ENCODE results near the gene SPTAN1. TPM values are rescaled to one million over a fixed set of nuclear protein-coding genes. Genes with fewer than 3 reads are reported as not detected.
A peak's percentile ranks its signal among the peaks of the same experiment; 100 is the strongest.

SPTAN1 gene
- polyA plus RNA-seq, 2 of the 4 experiments (the other 2 are of a cell fraction), result 104 to 122 TPM

DNA sequence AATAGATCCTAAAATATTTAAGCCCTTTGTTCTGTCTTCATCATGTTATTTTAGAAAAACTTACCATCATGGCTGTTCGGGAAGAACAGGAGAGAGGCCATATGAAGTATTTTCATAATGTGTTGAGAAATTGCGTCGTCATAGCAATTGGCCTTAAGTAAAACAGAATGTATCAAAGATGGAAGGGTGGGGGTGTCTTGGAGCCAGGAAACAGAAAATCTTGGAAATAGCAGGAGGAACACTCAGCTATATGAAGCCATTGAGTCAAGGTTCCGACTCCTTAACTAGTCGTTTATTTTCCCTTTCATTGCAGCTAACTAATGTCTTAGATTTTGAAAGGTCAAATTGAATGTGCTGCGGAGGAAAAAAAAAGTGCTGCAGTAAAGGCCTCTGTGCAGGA lies 1.3 kb downstream of the SPTAN1 start:
- ATAC-seq (peak in 1 of 2 experiments; percentile 4; a peak in 1 of 6 replicates), DNase-seq (ENCODE audit: low read depth in 1 of 2, low spot score in 1 of 2) (peak in 1 of 2 experiments; percentile 66), FAIRE-seq (no peak)
- POLR2A ChIA-PET, result interaction anchor here (0.8 to 2.3 kb wide), 5 partner anchors 10 to 192 kb away, joined by 3 to 12 read pairs (median 5); partner anchors contain the start of gene URM1
- peak overlapping the region; percentile 88 to 95 for H3K27ac ChIP-seq
- no peaks in the 10 kb centered on the region for H3K9me3 ChIP-seq
- peaks cover 62% of the 10 kb centered on the region for H3K4me1 ChIP-seq
- WGBS (ENCODE audit: missing lambda C conversion rate), result 24% methylated on average over 6 of the region's 6 CpGs
- CTCF ChIA-PET, result interaction anchor here (1.0 to 2.3 kb wide), 5 partner anchors 10 to 82 kb away, joined by 3 to 6 read pairs (median 4); no protein-coding TSS in a partner anchor
- TF ChIP-seq JUN (IDR thresholded peaks at IDR 0.05), result no peak
- TF ChIP-seq ZSCAN20 (CRISPR knock-in tag; IDR thresholded peaks at IDR 0.05), result no peak
- TF ChIP-seq MAFK (IDR thresholded peaks at IDR 0.05; ENCODE audit: partially characterized antibody), result no peak
- no peak for TF ChIP-seq FOSB (CRISPR knock-in tag; IDR thresholded peaks at IDR 0.05)
- H3K4me3 ChIP-seq, result peak overlapping the region; percentile 75
- peak overlapping the region; percentile 88 for H3K4me2 ChIP-seq

- DNase-seq (ENCODE audit: low read depth in 1 of 2, low spot score in 1 of 2) (peak; percentile 72), ATAC-seq (peak; percentile 58 to 67; a peak in 5 of 6 replicates), FAIRE-seq (no peak)
- POLR2A ChIA-PET, result interaction anchor here (1.5 kb wide), 1 partner anchor 10 kb away, joined by 5 read pairs; no protein-coding TSS in a partner anchor
- 7% methylated on average over 5 of the region's 5 CpGs for WGBS (ENCODE audit: missing lambda C conversion rate)
- Histone ChIP-seq H3K4me3 (peak overlapping the region; percentile 75), H3K4me1 (peaks cover 68% of the 10 kb centered on the region), H3K9me3 (no peaks in the 10 kb centered on the region), H3K4me2 (peak overlapping the region; percentile 88), H3K27ac (peak overlapping the region; percentile 63 to 95)
- CTCF ChIA-PET, result interaction anchor here (0.5 to 1.7 kb wide), 5 partner anchors 9 to 81 kb away, joined by 3 to 6 read pairs (median 3); no protein-coding TSS in a partner anchor
- no peak for TF ChIP-seq GATA3 (IDR thresholded peaks at IDR 0.05; ENCODE audit: borderline replicate concordance)
- TF ChIP-seq SMC3 (IDR thresholded peaks at IDR 0.05), result no peak
- TF ChIP-seq ESRRA (IDR thresholded peaks at IDR 0.05; ENCODE audit: borderline replicate concordance, low read length), result no peak
- TF ChIP-seq MAFK (IDR thresholded peaks at IDR 0.05; ENCODE audit: partially characterized antibody), result peak; percentile 69
- 0 out of 5 replicates have a peak, but pooled peaks of 1 of the 2 experiments have one; percentile 1 for TF ChIP-seq RAD21 (conservative IDR thresholded peaks at IDR 0.05 in 1 of 2, IDR thresholded peaks at IDR 0.05 in 1 of 2)
- peak in 1 of 2 experiments; percentile 58; a peak in 1 of 4 replicates for TF ChIP-seq CEBPB (IDR thresholded peaks at IDR 0.05)
- TF ChIP-seq MAX (IDR thresholded peaks at IDR 0.05), result peak; percentile 45; the same call in 1 of the 2 replicates
- TF ChIP-seq FOSL2 (IDR thresholded peaks at IDR 0.05), result no peak
- TF ChIP-seq FOSL2 (CRISPR knock-in tag; IDR thresholded peaks at IDR 0.05), result 0 out of 2 replicates have a peak, but pooled peaks have one; percentile 8
- TF ChIP-seq ZSCAN20 (CRISPR knock-in tag; IDR thresholded peaks at IDR 0.05), result no peak
- TF ChIP-seq CHD4 (IDR thresholded peaks at IDR 0.05; ENCODE audit: borderline replicate concordance), result no peak
- TF ChIP-seq USF2 (IDR thresholded peaks at IDR 0.05), result no peak
These were observed 1.9 kb downstream of the SPTAN1 start for GRCh38 chr9:128554155-128554862.

DNA sequence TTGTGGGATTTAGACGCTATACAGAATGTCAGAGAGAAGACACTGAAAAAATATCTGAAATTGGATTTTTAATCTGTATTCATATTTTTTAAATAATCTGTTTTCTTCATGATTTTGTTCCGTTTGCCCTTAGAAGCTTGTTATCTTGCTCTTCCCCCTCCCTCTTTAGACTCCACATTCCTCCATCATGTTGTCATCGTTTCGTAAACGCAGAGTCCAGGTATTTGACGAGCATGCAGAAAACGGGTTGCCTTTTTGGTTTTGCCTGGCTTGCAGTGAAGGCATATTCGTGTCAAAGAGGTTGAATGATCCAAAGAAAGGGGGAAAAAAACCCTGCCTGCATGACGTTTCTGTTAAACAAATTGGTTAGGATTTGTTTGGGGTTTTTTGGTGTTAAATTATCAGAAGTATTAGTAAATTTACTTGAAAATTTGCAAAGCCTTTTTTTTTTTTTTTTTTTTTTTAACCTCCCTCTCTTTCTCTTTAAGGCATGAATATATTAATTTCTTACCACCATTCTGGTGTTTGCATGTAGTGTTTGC lies 2.9 kb downstream of the SPTAN1 start:
- H3K4me1 ChIP-seq, result peaks cover 70% of the 10 kb centered on the region

More for the DNA sequence above, 2.9 kb downstream of the SPTAN1 start:
- ATAC-seq (no peak), FAIRE-seq (no peak), DNase-seq (ENCODE audit: low read depth in 1 of 2, low spot score in 1 of 2) (peak; percentile 58 to 59)
- CTCF ChIA-PET, result interaction anchor here (1.0 to 1.1 kb wide), 2 partner anchors 8 to 135 kb away, joined by 3 read pairs; no protein-coding TSS in a partner anchor
- 4% methylated on average over 9 of the region's 9 CpGs for WGBS (ENCODE audit: missing lambda C conversion rate)
- TF ChIP-seq RAD21 (conservative IDR thresholded peaks at IDR 0.05 in 1 of 2, IDR thresholded peaks at IDR 0.05 in 1 of 2), result no peak
- TF ChIP-seq FOSL2 (IDR thresholded peaks at IDR 0.05), result peak; percentile 29; the same call in 1 of the 2 replicates
- 0 out of 2 replicates have a peak, but pooled peaks have one; percentile 32 for TF ChIP-seq FOSL2 (CRISPR knock-in tag; IDR thresholded peaks at IDR 0.05)
- TF ChIP-seq MAFK (IDR thresholded peaks at IDR 0.05; ENCODE audit: partially characterized antibody), result peak; percentile 77
- 0 out of 2 replicates have a peak, but pooled peaks have one; percentile 20 for TF ChIP-seq GATA3 (IDR thresholded peaks at IDR 0.05; ENCODE audit: borderline replicate concordance)
- no peak for TF ChIP-seq KDM1A (IDR thresholded peaks at IDR 0.05; ENCODE audit: low read depth)
- TF ChIP-seq CEBPB (IDR thresholded peaks at IDR 0.05), result peak in 1 of 2 experiments; percentile 68; a peak in 2 of 4 replicates
- TF ChIP-seq HDAC2 (IDR thresholded peaks at IDR 0.05), result no peak
- H3K4me3 ChIP-seq, result peak overlapping the region; percentile 75; the same call in 2 of the 3 replicates
- H3K4me2 ChIP-seq, result peak overlapping the region; percentile 88
- POLR2A ChIA-PET, result interaction anchor here (1.0 kb wide), 1 partner anchor 50 kb away, joined by 3 read pairs; no protein-coding TSS in a partner anchor
- no peaks in the 10 kb centered on the region for H3K9me3 ChIP-seq
- peak overlapping the region; percentile 63 to 95 for H3K27ac ChIP-seq

All from A549 (cell line).